RWPE2 (cell line): ENCODE measurements around the gene PRDX2.

ENCODE experiments used
- ATAC-seq: fragments of 200-7000 bp; cut with Tn5 transposase; 3 replicates; pipeline ENCODE4 v1.9.1; 2021; ENCODE audit warnings: low read depth
- DNase-seq: peaks from one replicate; pipeline ENCODE4 v3.0.0-alpha.2; 2020; ENCODE audit warnings: low spot score
- H3K27ac ChIP-seq: fragments of 450-650 bp; 2 replicates; pipeline ENCODE4 v1.5.1; 2017; ENCODE audit warnings: mild to moderate bottlenecking; ENCODE audit not compliant: poor library complexity, severe bottlenecking
- H3K27me3 ChIP-seq: fragments of 250-450 bp; sonication (Bioruptor Pico); 2 replicates; pipeline ENCODE4 v1.5.1; 2021; ENCODE audit warnings: mild to moderate bottlenecking, moderate library complexity; ENCODE audit not compliant: insufficient read depth, poor library complexity, severe bottlenecking
- H3K36me3 ChIP-seq: fragments of 250-450 bp; sonication (Bioruptor Pico); 2 replicates; pipeline ENCODE4 v1.5.1; 2020; ENCODE audit warnings: low read depth, mild to moderate bottlenecking, moderate library complexity
- H3K4me1 ChIP-seq: fragments of 250-450 bp; sonication (Bioruptor Pico); 2 replicates; pipeline ENCODE4 v1.5.1; 2021; ENCODE audit warnings: mild to moderate bottlenecking, moderate library complexity; ENCODE audit not compliant: insufficient read depth, poor library complexity, severe bottlenecking
- H3K4me3 ChIP-seq: fragments of 250-450 bp; sonication (Bioruptor Pico); 2 replicates; pipeline ENCODE4 v1.5.1; 2021; ENCODE audit warnings: mild to moderate bottlenecking, moderate library complexity; ENCODE audit not compliant: severe bottlenecking
- H3K9me3 ChIP-seq: fragments of 250-450 bp; sonication (Bioruptor Pico); 2 replicates; pipeline ENCODE4 v1.5.1; 2021; ENCODE audit warnings: mild to moderate bottlenecking, moderate library complexity; ENCODE audit not compliant: severe bottlenecking
- TF ChIP-seq, protein P1 (sequence below): fragments of 450-650 bp; IDR thresholded peaks from one replicate; pipeline ENCODE4 v1.5.1; 2017; ENCODE audit warnings: mild to moderate bottlenecking, moderate library complexity; ENCODE audit not compliant: poor library complexity, severe bottlenecking

PRDX2 gene

DNA sequence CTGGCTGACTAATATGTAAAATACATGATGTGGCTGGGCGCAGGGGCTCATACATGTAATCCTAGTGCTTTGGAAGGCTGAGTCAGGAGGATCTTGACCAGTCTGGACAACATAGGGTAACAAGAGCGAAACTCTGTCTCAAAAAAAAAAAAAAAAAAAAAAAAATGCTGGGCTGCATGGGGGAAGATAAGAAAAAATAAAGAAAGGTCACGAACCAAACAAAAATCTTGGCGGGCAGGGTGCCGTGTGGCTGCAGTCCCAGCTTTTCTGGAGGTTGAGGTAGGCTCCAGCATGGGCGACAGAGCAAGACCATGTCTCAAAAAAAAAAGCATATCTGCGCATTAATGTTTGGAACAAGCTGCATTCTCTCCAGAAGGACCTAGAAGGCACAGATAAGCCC, 13.5 kb upstream of the PRDX2 start:
- Histone ChIP-seq H3K4me1 (no peaks in the 10 kb centered on the region), H3K36me3 (peaks cover 39% of the 10 kb centered on the region), H3K27ac (no peak overlapping the region), H3K4me3 (no peak overlapping the region), H3K27me3 (no peaks in the 10 kb centered on the region), H3K9me3 (no peaks in the 10 kb centered on the region)
- TF ChIP-seq, protein P1, sequence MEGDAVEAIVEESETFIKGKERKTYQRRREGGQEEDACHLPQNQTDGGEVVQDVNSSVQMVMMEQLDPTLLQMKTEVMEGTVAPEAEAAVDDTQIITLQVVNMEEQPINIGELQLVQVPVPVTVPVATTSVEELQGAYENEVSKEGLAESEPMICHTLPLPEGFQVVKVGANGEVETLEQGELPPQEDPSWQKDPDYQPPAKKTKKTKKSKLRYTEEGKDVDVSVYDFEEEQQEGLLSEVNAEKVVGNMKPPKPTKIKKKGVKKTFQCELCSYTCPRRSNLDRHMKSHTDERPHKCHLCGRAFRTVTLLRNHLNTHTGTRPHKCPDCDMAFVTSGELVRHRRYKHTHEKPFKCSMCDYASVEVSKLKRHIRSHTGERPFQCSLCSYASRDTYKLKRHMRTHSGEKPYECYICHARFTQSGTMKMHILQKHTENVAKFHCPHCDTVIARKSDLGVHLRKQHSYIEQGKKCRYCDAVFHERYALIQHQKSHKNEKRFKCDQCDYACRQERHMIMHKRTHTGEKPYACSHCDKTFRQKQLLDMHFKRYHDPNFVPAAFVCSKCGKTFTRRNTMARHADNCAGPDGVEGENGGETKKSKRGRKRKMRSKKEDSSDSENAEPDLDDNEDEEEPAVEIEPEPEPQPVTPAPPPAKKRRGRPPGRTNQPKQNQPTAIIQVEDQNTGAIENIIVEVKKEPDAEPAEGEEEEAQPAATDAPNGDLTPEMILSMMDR, result no peak
- DNase-seq, result no peak
- ATAC-seq, result no peak

DNA sequence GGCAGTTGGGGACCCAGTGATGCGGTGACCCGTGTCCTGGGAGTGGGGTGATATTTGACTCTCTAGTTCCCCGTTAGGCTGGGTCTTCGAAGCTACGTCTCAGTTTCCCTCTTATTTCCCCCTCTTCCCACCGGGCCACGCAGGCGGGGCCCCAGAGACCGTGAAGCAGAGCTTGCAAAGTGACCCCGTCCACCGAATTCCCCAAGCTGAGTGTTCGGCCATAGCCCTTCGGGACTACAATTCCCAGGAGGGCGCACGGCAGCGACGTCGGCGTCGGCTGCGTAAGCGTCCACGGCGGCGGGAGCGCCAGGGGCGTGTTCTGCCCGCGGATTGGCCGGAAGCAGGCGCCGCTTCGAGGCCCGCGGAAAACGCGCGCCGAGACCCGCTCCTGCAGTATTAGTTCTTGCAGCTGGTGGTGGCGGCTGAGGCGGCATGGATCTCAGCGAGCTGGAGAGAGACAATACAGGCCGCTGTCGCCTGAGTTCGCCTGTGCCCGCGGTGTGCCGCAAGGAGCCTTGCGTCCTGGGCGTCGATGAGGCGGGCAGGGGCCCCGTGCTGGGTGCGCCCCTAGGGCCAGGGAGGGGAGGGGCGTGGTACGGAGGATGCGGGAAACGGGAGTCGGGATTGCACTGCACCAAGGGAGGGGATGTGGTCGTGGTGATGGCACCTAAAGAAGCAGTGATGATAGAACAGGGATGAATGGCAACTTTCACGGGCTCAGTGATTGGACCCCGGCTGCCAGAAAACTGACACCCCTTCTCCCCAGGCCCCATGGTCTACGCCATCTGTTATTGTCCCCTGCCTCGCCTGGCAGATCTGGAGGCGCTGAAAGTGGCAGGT, 4.9 kb upstream of the PRDX2 start, which contains the start of gene RNASEH2A:
Gene RNASEH2A, plus strand, starts transcription at position 343 of the 840 bp plus-strand sequence. Its CDS starts 90 bp downstream, at position 433.
- Histone ChIP-seq H3K27me3 (no peaks in the 10 kb centered on the region), H3K4me1 (peaks cover 3% of the 10 kb centered on the region), H3K36me3 (peaks cover 45% of the 10 kb centered on the region), H3K9me3 (no peaks in the 10 kb centered on the region), H3K27ac (peak within 1 kb of the TSS; percentile 43), H3K4me3 (peak within 1 kb of the TSS; percentile 66)
- ATAC-seq (peak; percentile 90), DNase-seq (peak; percentile 89)
- TF ChIP-seq, protein P1, result no peak

DNA sequence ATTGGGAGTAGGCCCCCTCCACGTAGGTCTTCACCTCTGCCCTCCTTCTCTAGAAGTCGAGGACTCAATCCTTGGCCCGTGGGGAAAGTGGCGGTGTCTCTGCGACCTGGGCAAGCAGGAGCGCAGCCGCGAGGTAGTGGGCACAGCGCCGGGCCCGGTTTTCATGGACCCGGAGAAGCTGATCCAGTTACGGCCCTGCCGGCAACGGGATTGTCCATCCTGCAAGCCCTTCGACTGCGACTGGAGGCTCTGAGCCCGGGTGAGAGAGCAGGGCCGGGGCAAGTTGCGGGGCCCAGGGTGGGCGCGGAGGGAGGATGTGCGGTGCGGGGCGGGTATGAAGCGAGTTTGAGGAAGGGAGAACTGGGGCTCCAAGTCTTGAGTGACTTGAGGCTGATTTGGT, 2.5 kb upstream of the PRDX2 start:
- ATAC-seq (no peak), DNase-seq (no peak)
- no peaks in the 10 kb centered on the region for H3K27me3 ChIP-seq
- peaks cover 3% of the 10 kb centered on the region for H3K4me1 ChIP-seq
- H3K36me3 ChIP-seq, result peaks cover 37% of the 10 kb centered on the region
- H3K27ac ChIP-seq, result no peak overlapping the region
- H3K9me3 ChIP-seq, result no peaks in the 10 kb centered on the region
- TF ChIP-seq, protein P1, result no peak
- H3K4me3 ChIP-seq, result no peak overlapping the region

DNA sequence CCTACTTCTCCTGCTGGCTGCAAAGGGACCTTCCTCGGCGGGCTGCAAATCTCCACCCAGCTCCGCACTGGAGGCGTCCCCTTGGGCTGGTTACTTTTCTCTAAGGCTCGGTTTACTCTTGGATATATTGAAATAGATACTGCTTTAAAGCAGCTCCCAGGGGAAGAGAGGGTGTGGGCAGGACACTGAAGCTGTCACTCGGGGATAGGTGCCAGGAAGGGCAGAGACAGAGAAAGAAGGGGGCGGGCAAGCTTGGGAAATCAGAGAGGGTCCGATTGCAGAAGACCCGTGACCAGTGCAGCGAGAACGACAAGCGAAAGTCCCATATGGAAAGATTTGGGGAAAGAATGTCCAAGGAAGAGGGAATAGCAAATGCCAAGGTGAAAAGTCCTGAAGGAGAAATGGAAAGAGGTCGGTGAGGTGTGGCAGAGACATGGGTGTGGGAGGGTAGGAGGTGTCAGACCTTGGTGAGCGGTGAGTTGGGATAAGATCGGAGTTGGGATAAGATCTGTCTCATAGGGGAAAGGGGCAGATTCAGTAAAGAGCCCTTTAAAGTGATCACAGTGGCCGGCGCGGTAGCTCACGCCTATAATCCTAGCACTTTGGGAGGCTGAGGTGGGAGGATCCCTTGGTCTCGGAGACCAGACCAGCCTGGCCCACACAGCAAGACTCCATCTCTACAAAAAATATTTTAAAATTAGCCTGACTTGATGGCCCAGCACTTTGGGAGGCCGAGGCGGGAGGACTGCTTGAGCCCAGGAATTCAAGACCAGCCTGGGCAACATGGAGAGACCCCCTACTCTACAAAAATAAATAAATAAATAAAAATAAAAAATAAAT, 887 bp upstream of the PRDX2 start:
- no peak; the same call in 2 of the 3 replicates for ATAC-seq
- Histone ChIP-seq H3K4me3 (peak overlapping the region; percentile 72), H3K36me3 (peaks cover 24% of the 10 kb centered on the region), H3K27me3 (no peaks in the 10 kb centered on the region), H3K9me3 (no peaks in the 10 kb centered on the region), H3K27ac (peak overlapping the region; percentile 60), H3K4me1 (peaks cover 3% of the 10 kb centered on the region)
- no peak for DNase-seq
- TF ChIP-seq, protein P1, result no peak
